ENCODE results near the gene P4HA3.

The P4HA3 gene

GRCh38 chr11:74257959-74258553 is 53.4 kb downstream of the P4HA3 start:
- DNase-seq = no peak

- DNase-seq = no peak
These were observed 54.9 kb downstream of the P4HA3 start for GRCh38 chr11:74256378-74257133.

GRCh38 chr11:74255741-74256375 is 55.6 kb downstream of the P4HA3 start:
- no peak for DNase-seq

- DNase-seq = no peak
These were observed 58.1 kb downstream of the P4HA3 start for GRCh38 chr11:74253361-74253760.

- no peak for DNase-seq
These were observed 61.9 kb downstream of the P4HA3 start for GRCh38 chr11:74249496-74249895.

GRCh38 chr11:74248469-74248868 is 63.0 kb downstream of the P4HA3 start:
- DNase-seq = no peak

GRCh38 chr11:74238243-74238642 is 73.2 kb downstream of the P4HA3 start:
- no peak for DNase-seq

GRCh38 chr11:74237541-74237940 is 73.9 kb downstream of the P4HA3 start:
- DNase-seq = no peak

- DNase-seq = no peak
These were observed 76.3 kb downstream of the P4HA3 start for GRCh38 chr11:74235121-74235520.

GRCh38 chr11:74233683-74234082 is 77.8 kb downstream of the P4HA3 start:
- no peak for DNase-seq

- DNase-seq = no peak
These were observed 79.0 kb downstream of the P4HA3 start for GRCh38 chr11:74232311-74232950.

GRCh38 chr11:74226907-74227306 is 84.5 kb downstream of the P4HA3 start:
- no peak for DNase-seq

- DNase-seq = no peak
These were observed 85.9 kb downstream of the P4HA3 start for GRCh38 chr11:74225565-74225964.

GRCh38 chr11:74221816-74222215 is 89.6 kb downstream of the P4HA3 start:
- no peak for DNase-seq

- no peak for DNase-seq
These were observed 91.1 kb downstream of the P4HA3 start for GRCh38 chr11:74220376-74220775.

Data from NCI-H1417 treated with DMSO at 0.1 percent for 48 hours (cell line).